B cell (primary cell): ENCODE measurements around the gene DOK7. TPM values are rescaled to one million over a fixed set of nuclear protein-coding genes. Genes with fewer than 3 reads are reported as not detected.

Experiments used
- ATAC-seq: fragments of 200-7000 bp; cut with Tn5 transposase; one replicate; pipeline ENCODE4 v1.10.0; 2021; ENCODE audit warnings: low read depth, mild to moderate bottlenecking, moderate number of reproducible peaks, moderate library complexity
- CTCF ChIA-PET: fragments of 350-600 bp; sonication (Branson Sonifier 250); formaldehyde crosslinking; loops from one replicate; lab custom pipeline; 2021; ENCODE audit warnings: antibody characterized with exemption, inconsistent platforms; lab: Charles Lee
- POLR2A ChIA-PET: fragments of 350-600 bp; sonication (Branson Sonifier 250); formaldehyde crosslinking; loops from one replicate; lab custom pipeline; 2021; ENCODE audit warnings: antibody characterized with exemption; lab: Charles Lee
- DNase-seq: peaks from one replicate; pipeline ENCODE4 v3.0.0; 2013
- H2AFZ ChIP-seq: 2 replicates; pipeline ENCODE4 v1.6.1; 2012; ENCODE audit warnings: mild to moderate bottlenecking, low read depth, low read length; ENCODE audit not compliant: insufficient read depth, poor library complexity, severe bottlenecking
- H3K27ac ChIP-seq, 2 donors: 1 replicate in 1 of 2; 2 replicates in 1 of 2; pipeline ENCODE4 v1.5.1; 2012 to 2013; ENCODE audit warnings: low read length in 2 of 2, mild to moderate bottlenecking in 2 of 2, moderate library complexity in 1 of 2
- H3K27me3 ChIP-seq, 4 experiments: fragments of 200-600 bp in 1 of 4; sonication (generic) in 1 of 4; replicated peaks in 1 of 4; 1 replicate in 2 of 4; 2 replicates in 2 of 4; pipeline versions ENCODE4 v1.6.1 to v1.7.0; 2013 to 2016; ENCODE audit warnings: low read length in 3 of 4, mild to moderate bottlenecking in 2 of 4, mixed read lengths in 1 of 4, moderate library complexity in 1 of 4; ENCODE audit not compliant: insufficient read depth in 4 of 4, control insufficient read depth in 3 of 4; ENCODE audit errors: control extremely low read depth in 1 of 4
- H3K36me3 ChIP-seq, 2 experiments: replicated peaks in 1 of 2; 1 replicate in 1 of 2; 2 replicates in 1 of 2; pipeline versions ENCODE4 v1.6.1 to v1.7.1; 2013; ENCODE audit warnings: low read length in 1 of 2; ENCODE audit not compliant: insufficient read depth in 2 of 2, control insufficient read depth in 1 of 2; ENCODE audit errors: control extremely low read depth in 1 of 2, extremely low read depth in 1 of 2
- H3K4me1 ChIP-seq, 2 donors: fragments of 200-600 bp in 1 of 2; sonication (generic) in 1 of 2; 1 replicate in 1 of 2; 2 replicates in 1 of 2; pipeline versions ENCODE4 v1.5.1 to v1.6.1; 2013 to 2017; ENCODE audit warnings: low read length in 2 of 2; ENCODE audit not compliant: control insufficient read depth in 2 of 2, insufficient read depth in 2 of 2
- H3K4me2 ChIP-seq: replicated peaks from 2 replicates; pipeline ENCODE3; 2012; ENCODE audit warnings: mild to moderate bottlenecking, low read depth, low read length; ENCODE audit not compliant: poor library complexity, severe bottlenecking
- H3K4me3 ChIP-seq, 5 experiments: fragments of 200-600 bp in 1 of 5; sonication (generic) in 1 of 5; 1 replicate in 3 of 5; 2 replicates in 2 of 5; pipeline versions ENCODE4 v1.5.1 to v1.7.0; 2011 to 2016; ENCODE audit warnings: low read length in 4 of 5, mild to moderate bottlenecking in 4 of 5, low read depth in 2 of 5, control low read depth in 1 of 5, moderate library complexity in 1 of 5; ENCODE audit not compliant: insufficient read depth in 1 of 5; ENCODE audit errors: control extremely low read depth in 1 of 5, extremely low read depth in 1 of 5
- H3K79me2 ChIP-seq: fragments of 200-600 bp; sonication (generic); one replicate; pipeline ENCODE4 v1.6.0; 2016; ENCODE audit warnings: low read length; ENCODE audit not compliant: control insufficient read depth, insufficient read depth
- H3K9ac ChIP-seq: fragments of 200-600 bp; sonication (generic); 2 replicates; pipeline ENCODE4 v1.6.1; 2017; ENCODE audit warnings: mild to moderate bottlenecking, low read length, moderate library complexity
- H3K9me3 ChIP-seq, 3 donors: one replicate each; pipeline versions ENCODE4 v1.6.1 to v1.7.1; 2013; ENCODE audit warnings: low read length in 2 of 3; ENCODE audit not compliant: control insufficient read depth in 2 of 3, insufficient read depth in 1 of 3; ENCODE audit errors: control extremely low read depth in 1 of 3
- H4K20me1 ChIP-seq: 2 replicates; pipeline ENCODE4 v1.6.0; 2012; ENCODE audit warnings: mild to moderate bottlenecking, low read length; ENCODE audit not compliant: insufficient read depth, control insufficient read depth, poor library complexity, severe bottlenecking
- H3K27ac Mint-ChIP-seq: one replicate; pipeline ENCODE4 v1.8.0; 2021; ENCODE audit warnings: mixed read lengths
- H3K27me3 Mint-ChIP-seq: one replicate; pipeline ENCODE4 v1.8.0; 2021; ENCODE audit warnings: mixed read lengths
- H3K4me1 Mint-ChIP-seq: one replicate; pipeline ENCODE4 v1.8.0; 2021; ENCODE audit warnings: mixed read lengths
- H3K4me3 Mint-ChIP-seq: one replicate; pipeline ENCODE4 v1.8.0; 2021; ENCODE audit warnings: mixed read lengths
- H3K9me3 Mint-ChIP-seq: one replicate; pipeline ENCODE4 v1.8.0; 2022; ENCODE audit warnings: mixed read lengths; ENCODE audit not compliant: insufficient read depth
- CTCF ChIP-seq: fragments of 200-600 bp; IDR thresholded peaks from one replicate; pipeline ENCODE4 v1.8.0; 2022; ENCODE audit warnings: antibody characterized with exemption, mild to moderate bottlenecking
- EZH2 ChIP-seq: IDR thresholded peaks from 2 replicates; pipeline ENCODE4 v1.6.1; 2012; ENCODE audit warnings: borderline replicate concordance, low read depth, mild to moderate bottlenecking, moderate library complexity, low read length; ENCODE audit not compliant: insufficient read depth, poor library complexity, severe bottlenecking
- WGBS: methylation state at CpG from one replicate; pipeline ENCODE4 v1.1.5; 2013; ENCODE audit warnings: missing lambda C conversion rate; ENCODE audit not compliant: insufficient coverage; 5-methylcytosine and 5-hydroxymethylcytosine counted together
- intact Hi-C: fragments of 100-400 bp; cut with micrococcal nuclease; formaldehyde crosslinking; loops from one replicate; pipeline ENCODE4 v1.10.0; 2022
- polyA plus RNA-seq: library from polyadenylated mRNA; depleted of rRNA; stranded (reverse); fragments of >200 nt; gene quantifications from 2 replicates; pipeline ENCODE4 v1.2.3, GENCODE V29; 2012
- total RNA-seq, 2 donors: library from RNA; stranded (reverse); fragments of 120-200 nt in 1 of 2; gene quantifications; 1 replicate in 1 of 2; 2 replicates in 1 of 2; pipeline versions ENCODE4 v1.2.3 to v1.2.4, GENCODE V29; 2013 to 2022

Gene DOK7
- total and polyA plus RNA-seq, 2 donors (not counting 1 experiment from before 2014, with no cell fraction given), result 24.1 to 24.8 TPM

DNA sequence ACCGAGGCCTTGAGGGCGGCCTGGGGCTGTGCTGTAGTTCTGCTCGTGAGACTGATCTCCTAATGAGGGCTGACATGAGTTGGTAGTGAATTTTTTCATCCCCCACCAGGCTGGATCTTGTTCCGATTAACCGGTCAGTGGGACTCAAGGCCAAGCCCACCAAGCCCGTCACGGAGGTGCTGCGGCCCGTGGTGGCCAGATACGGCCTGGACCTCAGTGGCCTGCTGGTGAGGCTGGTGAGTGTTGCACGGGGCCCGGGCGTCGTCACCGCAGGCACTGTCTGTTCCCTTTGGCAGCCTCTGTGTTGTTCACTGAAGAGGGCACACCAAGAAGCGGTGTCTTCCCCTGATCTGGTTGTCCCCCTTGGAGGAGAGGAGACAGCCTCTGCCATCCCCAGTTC is 39.7 kb upstream of the DOK7 start:
- no peak overlapping the region for H3K27ac ChIP-seq
- 94% methylated on average over 13 of the region's 16 CpGs for WGBS
- H3K9ac ChIP-seq, result no peak overlapping the region
- no peaks in the 10 kb centered on the region for H4K20me1 ChIP-seq
- Mint-ChIP-seq H3K9me3 (no peaks in the 10 kb centered on the region), H3K4me1 (peaks cover 3% of the 10 kb centered on the region), H3K4me3 (no peak overlapping the region), H3K27ac (no peak overlapping the region), H3K27me3 (no peaks in the 10 kb centered on the region)
- no peak overlapping the region for H3K4me3 ChIP-seq
- H3K27me3 ChIP-seq, result no peaks in the 10 kb centered on the region
- H3K4me2 ChIP-seq, result no peak overlapping the region
- ChIA-PET POLR2A (no interaction called here), CTCF (no interaction called here)
- no peaks in the 10 kb centered on the region for H3K9me3 ChIP-seq
- no peaks in the 10 kb centered on the region for H3K79me2 ChIP-seq
- intact Hi-C loops, result no loop called here
- TF ChIP-seq EZH2, result no peak
- TF ChIP-seq CTCF, result no peak
- no peaks in the 10 kb centered on the region for H3K36me3 ChIP-seq
- ATAC-seq (no peak), DNase-seq (no peak)
- H2AFZ ChIP-seq, result no peak overlapping the region
- H3K4me1 ChIP-seq, result peaks cover 0 to 5% of the 10 kb centered on the region in 2 donors

GRCh38 chr4:3423952-3424351 is 39.2 kb upstream of the DOK7 start:
- Histone ChIP-seq H3K79me2 (no peaks in the 10 kb centered on the region), H3K27me3 (no peaks in the 10 kb centered on the region), H3K4me3 (no peak overlapping the region), H3K9ac (no peak overlapping the region), H3K9me3 (no peaks in the 10 kb centered on the region), H3K4me1 (peaks cover 0 to 5% of the 10 kb centered on the region in 2 donors), H4K20me1 (no peaks in the 10 kb centered on the region), H3K27ac (no peak overlapping the region), H3K4me2 (no peak overlapping the region), H3K36me3 (no peaks in the 10 kb centered on the region), H2AFZ (no peak overlapping the region)
- no peaks in the 10 kb centered on the region for H3K27me3 Mint-ChIP-seq
- 95% methylated on average over 13 of the region's 13 CpGs for WGBS
- TF ChIP-seq CTCF (no peak), EZH2 (no peak)
- peaks cover 3% of the 10 kb centered on the region for H3K4me1 Mint-ChIP-seq
- POLR2A ChIA-PET, result no interaction called here
- H3K9me3 Mint-ChIP-seq, result no peaks in the 10 kb centered on the region
- H3K4me3 Mint-ChIP-seq, result no peak overlapping the region
- H3K27ac Mint-ChIP-seq, result no peak overlapping the region
- intact Hi-C loops, result no loop called here
- ATAC-seq (no peak), DNase-seq (no peak)
- CTCF ChIA-PET, result no interaction called here
